Neural progenitor cell (in vitro differentiated cells): ENCODE results near the gene SOBP.

ENCODE experiments used
- EZH2 ChIP-seq: fragments of 200-600 bp; sonication (generic); IDR thresholded peaks from 2 replicates; pipeline ENCODE4 v1.6.1; 2017; ENCODE audit warnings: antibody characterized with exemption, mild to moderate bottlenecking, moderate library complexity
- EZH2phosphoT487 ChIP-seq: fragments of 200-600 bp; sonication (generic); IDR thresholded peaks from 2 replicates; pipeline ENCODE4 v1.6.1; 2017; ENCODE audit warnings: antibody characterized with exemption

- TF ChIP-seq EZH2phosphoT487 (no peak), EZH2 (no peak)
These were observed 42.8 kb downstream of the SOBP start for GRCh38 chr6:107532706-107533105.
